ENCODE data around the gene RBM38.

DNA sequence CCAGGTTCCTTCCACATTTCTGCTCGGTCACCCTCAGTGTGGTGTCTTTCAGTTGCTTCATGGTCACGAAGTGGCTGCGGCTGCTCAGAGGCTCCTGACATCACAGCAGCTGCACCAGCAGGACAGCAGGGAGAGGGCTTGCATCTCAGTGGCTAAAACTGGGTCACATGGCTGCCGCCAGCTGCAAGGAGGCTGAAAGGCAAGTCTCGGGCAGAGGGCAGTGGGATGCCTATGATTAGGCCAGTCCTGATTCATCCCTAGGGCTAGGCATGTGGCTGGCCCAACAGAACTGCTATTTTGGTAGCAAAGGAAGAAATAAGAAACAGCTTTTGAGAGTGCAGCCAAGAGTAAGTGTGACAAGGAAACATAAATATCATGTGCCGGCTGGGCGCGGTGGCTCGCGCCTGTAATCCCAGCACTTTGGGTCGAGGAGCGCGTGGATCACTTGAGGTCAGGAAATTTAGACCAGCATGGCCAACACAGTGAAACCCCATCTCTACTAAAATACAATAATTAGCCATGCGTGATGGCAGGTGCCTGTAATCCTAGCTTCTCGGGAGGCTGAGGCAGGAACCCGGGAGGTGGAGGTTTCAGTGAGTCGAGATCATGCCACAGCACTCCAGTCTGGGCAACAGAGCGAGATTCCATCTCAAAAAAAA, 46.6 kb downstream of the RBM38 start:
- TF ChIP-seq POLR2AphosphoS5 (IDR thresholded peaks at IDR 0.05; ENCODE audit: borderline replicate concordance, low read depth, low read length) (no peak), EZH2 (IDR thresholded peaks at IDR 0.05) (no peak), FOXP2 (optimal IDR thresholded peaks at IDR 0.05; ENCODE audit: control extremely low read depth, extremely low read length, insufficient read depth) (no peak)

Measured in SK-N-MC (cell line).